Measurements from ENCODE around the gene PCDHA12. TPM values are rescaled to one million over a fixed set of nuclear protein-coding genes. Genes with fewer than 3 reads are reported as not detected.
A peak's percentile ranks its signal among the peaks of the same experiment; 100 is the strongest.
"Not testable (repeated sequence)": the region's sequence is repeated elsewhere in the genome, so short reads cannot be mapped to it uniquely, and the experiment has no call there.

The PCDHA12 gene
- total RNA-seq, 1 donor from 2014 or later = 6.6 TPM

- Mint-ChIP-seq H3K36me3 (ENCODE audit: low read depth) (peaks cover 44% of the 10 kb centered on the region), H3K9me3 (peaks cover 15% of the 10 kb centered on the region)
- TF ChIP-seq CTCF (conservative IDR thresholded peaks at IDR 0.05) = peak; percentile 28
- DNase-seq (ENCODE audit: low read depth, low spot score); H3K4me3 Mint-ChIP-seq; H3K27me3 Mint-ChIP-seq (ENCODE audit: low read depth); H3K4me1 Mint-ChIP-seq; H3K27ac Mint-ChIP-seq (ENCODE audit: unreplicated experiment): not testable (repeated sequence)
Observed at GRCh38 chr5:140848139-140849102, 26.7 kb upstream of the PCDHA12 start, which contains the start of gene PCDHA9. Gene PCDHA9, plus strand, starts transcription at chr5:140848382. Its CDS starts 114 bp downstream, at chr5:140848496.

- H3K9me3 Mint-ChIP-seq = peaks cover 15% of the 10 kb centered on the region
- not testable (repeated sequence) for H3K27me3 Mint-ChIP-seq (ENCODE audit: low read depth); H3K27ac Mint-ChIP-seq (ENCODE audit: unreplicated experiment); H3K4me3 Mint-ChIP-seq; H3K4me1 Mint-ChIP-seq; DNase-seq (ENCODE audit: low read depth, low spot score)
- peaks cover 45% of the 10 kb centered on the region for H3K36me3 Mint-ChIP-seq (ENCODE audit: low read depth)
Observed at GRCh38 chr5:140849831-140850634, 25.1 kb upstream of the PCDHA12 start.

- peak within 1 kb of the TSS; percentile 82 for H3K4me3 Mint-ChIP-seq
- H3K27ac Mint-ChIP-seq (ENCODE audit: unreplicated experiment) = peak within 1 kb of the TSS; percentile 76
- peaks cover 63% of the 10 kb centered on the region for H3K36me3 Mint-ChIP-seq (ENCODE audit: low read depth)
- peak; percentile 70 for TF ChIP-seq CTCF (conservative IDR thresholded peaks at IDR 0.05)
- no peaks in the 10 kb centered on the region for H3K27me3 Mint-ChIP-seq (ENCODE audit: low read depth)
- H3K4me1 Mint-ChIP-seq = peaks cover 5% of the 10 kb centered on the region
- no peak for DNase-seq (ENCODE audit: low read depth, low spot score)
- peaks cover 11% of the 10 kb centered on the region for H3K9me3 Mint-ChIP-seq
Observed at GRCh38 chr5:140855772-140856674, 19.1 kb upstream of the PCDHA12 start, which contains the start of gene PCDHA10. Gene PCDHA10, plus strand, starts transcription at chr5:140855897. Its CDS starts 152 bp downstream, at chr5:140856049.

GRCh38 chr5:140857177-140857986, 17.7 kb upstream of the PCDHA12 start:
- TF ChIP-seq CTCF (conservative IDR thresholded peaks at IDR 0.05) = no peak
- peaks cover 5% of the 10 kb centered on the region for H3K4me1 Mint-ChIP-seq
- H3K9me3 Mint-ChIP-seq = peaks cover 14% of the 10 kb centered on the region
- DNase-seq (ENCODE audit: low read depth, low spot score) = no peak
- H3K4me3 Mint-ChIP-seq = no peak overlapping the region
- H3K27me3 Mint-ChIP-seq (ENCODE audit: low read depth) = no peaks in the 10 kb centered on the region
- H3K27ac Mint-ChIP-seq (ENCODE audit: unreplicated experiment) = no peak overlapping the region
- peaks cover 72% of the 10 kb centered on the region for H3K36me3 Mint-ChIP-seq (ENCODE audit: low read depth)

- DNase-seq (ENCODE audit: low read depth, low spot score) = no peak
- Mint-ChIP-seq H3K9me3 (peaks cover 14% of the 10 kb centered on the region), H3K4me1 (peaks cover 5% of the 10 kb centered on the region), H3K27ac (ENCODE audit: unreplicated experiment) (no peak overlapping the region), H3K36me3 (ENCODE audit: low read depth) (peaks cover 74% of the 10 kb centered on the region), H3K4me3 (no peak overlapping the region), H3K27me3 (ENCODE audit: low read depth) (no peaks in the 10 kb centered on the region)
- TF ChIP-seq CTCF (conservative IDR thresholded peaks at IDR 0.05) = no peak
Observed at GRCh38 chr5:140857987-140858240, 17.2 kb upstream of the PCDHA12 start.
